Mononuclear cell (primary cell): ENCODE data around the gene CKS2. TPM values are rescaled to one million over a fixed set of nuclear protein-coding genes. Genes with fewer than 3 reads are reported as not detected.
"Not testable (repeated sequence)": the region's sequence is repeated elsewhere in the genome, so short reads cannot be mapped to it uniquely, and the experiment has no call there.

Source experiments
- H3K27me3 ChIP-seq: 2 replicates; pipeline ENCODE4 v1.6.0; 2011; ENCODE audit warnings: low read length, control low read depth; ENCODE audit not compliant: insufficient read depth
- H3K4me1 ChIP-seq: 2 replicates; pipeline ENCODE4 v1.5.1; 2011; ENCODE audit warnings: mild to moderate bottlenecking, low read length, control low read depth; ENCODE audit not compliant: insufficient read depth
- H3K4me3 ChIP-seq: 2 replicates; pipeline ENCODE4 v1.5.1; 2011; ENCODE audit warnings: mild to moderate bottlenecking, low read length, moderate library complexity
- H3K9me3 ChIP-seq: 2 replicates; pipeline ENCODE4 v1.5.1; 2011; ENCODE audit warnings: low read depth, mild to moderate bottlenecking, control low read depth, low read length
- total RNA-seq: library from RNA; depleted of rRNA; stranded (reverse); fragments of >200 nt; gene quantifications from one replicate; pipeline ENCODE4 v1.2.3, GENCODE V29; 2012

The CKS2 gene
- total RNA-seq, 1 donor, result 6.1 TPM

DNA sequence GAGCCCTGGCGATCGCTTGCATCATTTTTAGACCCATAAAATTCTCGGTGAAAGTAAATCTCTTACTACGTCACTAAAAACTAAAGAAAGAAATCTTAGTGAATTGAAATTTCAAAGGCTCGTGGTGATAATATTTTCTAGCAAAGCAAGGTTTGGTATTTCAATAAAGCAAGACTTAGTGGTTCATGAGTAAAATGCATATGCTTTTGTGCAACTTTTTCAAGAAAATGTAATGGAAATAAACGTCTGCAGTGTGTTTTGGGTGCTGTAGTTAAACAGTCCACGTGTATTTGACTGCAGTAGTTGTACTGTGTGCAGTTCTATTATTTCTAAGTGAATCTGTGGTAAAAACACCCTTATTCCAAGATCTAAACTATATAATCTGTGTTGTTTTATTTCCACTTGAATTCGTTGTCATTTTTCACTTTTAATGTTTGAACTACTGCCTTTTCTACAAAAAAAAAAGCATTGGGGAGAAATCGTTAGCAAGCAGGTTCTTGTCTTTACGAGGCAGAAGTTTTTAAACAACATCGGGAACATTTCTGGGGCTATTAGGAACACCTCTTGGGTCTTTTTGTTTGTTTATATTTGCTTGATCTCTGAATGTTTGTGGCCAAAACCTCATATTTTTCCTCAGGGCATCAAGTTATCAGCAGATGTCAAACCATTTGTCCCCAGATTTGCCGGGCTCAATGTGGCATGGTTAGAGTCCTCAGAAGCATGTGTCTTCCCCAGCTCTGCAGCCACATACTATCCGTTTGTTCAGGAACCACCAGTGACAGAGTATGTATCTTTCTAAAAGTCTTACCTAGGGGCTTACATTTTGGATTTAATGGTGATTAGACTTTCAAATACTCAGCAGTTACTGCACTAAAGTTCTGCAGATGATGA, 8.3 kb downstream of the CKS2 start:
- H3K27me3 ChIP-seq, result no peaks in the 10 kb centered on the region
- no peaks in the 10 kb centered on the region for H3K9me3 ChIP-seq
- peak overlapping the region; percentile 78 for H3K4me3 ChIP-seq
- H3K4me1 ChIP-seq, result peaks cover 36% of the 10 kb centered on the region

DNA sequence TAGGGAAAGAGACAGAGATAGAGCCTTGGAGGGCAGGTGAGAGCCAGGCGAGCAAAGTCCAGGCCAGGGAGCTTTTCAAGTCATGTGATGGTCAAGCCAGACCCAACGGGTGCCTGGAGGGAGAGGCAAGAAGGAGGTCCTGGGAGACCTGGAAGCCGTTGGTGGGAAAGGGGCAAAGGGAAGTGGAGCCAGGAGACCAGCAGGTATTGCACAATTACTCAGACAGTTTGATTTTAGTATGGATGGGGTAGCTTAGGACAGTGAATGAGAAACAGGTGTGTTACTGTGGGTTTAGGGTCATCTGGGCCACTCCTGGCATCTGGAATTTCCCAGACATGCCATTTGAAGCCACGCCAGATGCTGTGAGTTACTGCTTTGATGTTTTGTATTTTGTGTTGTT, 12.4 kb downstream of the CKS2 start:
- no peaks in the 10 kb centered on the region for H3K9me3 ChIP-seq
- no peaks in the 10 kb centered on the region for H3K27me3 ChIP-seq
- peaks cover 24% of the 10 kb centered on the region for H3K4me1 ChIP-seq
- H3K4me3 ChIP-seq, result no peak overlapping the region

DNA sequence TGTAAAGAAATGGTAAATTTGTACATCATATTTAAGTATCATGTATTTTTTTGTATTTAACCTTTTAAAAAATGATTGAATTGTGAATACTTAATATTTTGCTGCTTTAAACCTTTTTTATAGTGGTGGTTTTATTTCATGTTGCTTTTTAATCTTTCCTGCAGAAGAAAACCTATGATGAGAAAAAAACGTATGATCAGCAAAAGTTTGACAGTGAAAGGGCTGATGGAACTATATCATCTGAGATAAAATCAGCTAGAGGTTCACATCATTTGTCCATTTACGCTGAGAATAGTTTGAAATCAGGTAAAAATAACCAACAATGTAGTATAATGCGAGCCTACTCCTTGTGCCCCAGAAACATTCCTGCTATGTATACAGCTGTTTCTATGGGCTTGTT, 14.7 kb downstream of the CKS2 start:
- no peak overlapping the region for H3K4me3 ChIP-seq
- H3K9me3 ChIP-seq, result no peaks in the 10 kb centered on the region
- H3K4me1 ChIP-seq, result peaks cover 10% of the 10 kb centered on the region
- H3K27me3 ChIP-seq, result no peaks in the 10 kb centered on the region

DNA sequence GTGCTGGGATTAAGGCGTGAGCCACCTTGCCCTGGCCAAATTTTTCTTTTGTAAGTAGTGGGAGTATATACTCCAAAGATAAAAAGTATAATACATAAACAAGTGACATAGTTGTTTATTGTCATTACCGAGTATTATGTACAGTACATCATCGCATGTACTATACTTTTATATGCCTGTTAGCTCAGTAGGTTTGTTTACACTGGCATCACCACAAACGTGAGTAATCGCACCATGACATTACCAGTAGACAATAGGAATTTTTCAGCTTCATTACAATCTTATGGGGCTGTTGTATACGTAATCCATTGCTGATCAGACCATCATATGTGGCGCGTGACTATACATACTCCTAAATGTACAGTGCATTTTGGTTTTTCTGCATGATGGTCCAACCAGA, 17.1 kb downstream of the CKS2 start:
- H3K27me3 ChIP-seq, result no peaks in the 10 kb centered on the region
- H3K4me3 ChIP-seq, result no peak overlapping the region
- H3K9me3 ChIP-seq, result no peaks in the 10 kb centered on the region
- H3K4me1 ChIP-seq, result peaks cover 10% of the 10 kb centered on the region

DNA sequence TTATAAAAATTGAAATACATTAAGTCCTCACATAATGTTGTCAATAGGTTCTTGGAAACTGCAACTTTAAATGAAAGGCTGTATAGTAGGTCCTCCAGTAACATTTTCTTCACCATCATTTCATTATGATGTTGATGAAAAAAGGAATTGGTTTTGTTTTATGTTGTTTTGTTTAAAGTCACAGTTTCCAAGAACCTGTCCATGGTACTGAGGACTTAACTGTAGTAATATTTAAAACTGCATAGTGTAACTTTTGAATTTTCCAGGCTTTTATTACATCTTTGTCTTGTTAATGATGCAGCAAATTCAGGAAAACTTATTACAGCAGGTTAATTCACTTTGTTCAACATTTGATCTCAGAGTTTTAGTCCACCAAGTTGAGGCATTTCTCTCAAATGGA, 18.9 kb downstream of the CKS2 start:
- Histone ChIP-seq H3K27me3 (no peaks in the 10 kb centered on the region), H3K4me3 (no peak overlapping the region), H3K9me3 (no peaks in the 10 kb centered on the region), H3K4me1 (peaks cover under 1% of the 10 kb centered on the region)

DNA sequence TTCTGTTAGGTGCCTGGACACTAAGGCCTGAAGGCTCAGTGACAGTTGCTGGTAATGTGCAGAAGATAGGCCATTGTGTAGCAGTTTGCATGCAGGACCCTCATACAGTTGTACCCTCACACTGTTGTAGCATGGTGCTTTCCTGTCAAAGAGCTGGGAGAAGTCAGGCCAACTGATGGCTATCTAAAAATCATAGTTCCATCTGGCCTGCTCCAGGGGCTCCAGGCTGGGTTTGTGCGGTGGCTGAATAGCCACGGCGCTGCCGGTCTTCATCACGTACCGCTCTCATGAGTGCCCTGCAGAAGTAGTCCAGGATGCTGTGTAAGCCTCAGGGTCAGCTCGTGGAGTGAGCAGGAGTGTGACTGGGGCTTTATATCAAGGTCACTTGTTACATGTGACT, 19.5 kb downstream of the CKS2 start:
- Histone ChIP-seq H3K4me1 (no peaks in the 10 kb centered on the region), H3K9me3 (no peaks in the 10 kb centered on the region), H3K4me3 (no peak overlapping the region), H3K27me3 (no peaks in the 10 kb centered on the region)

DNA sequence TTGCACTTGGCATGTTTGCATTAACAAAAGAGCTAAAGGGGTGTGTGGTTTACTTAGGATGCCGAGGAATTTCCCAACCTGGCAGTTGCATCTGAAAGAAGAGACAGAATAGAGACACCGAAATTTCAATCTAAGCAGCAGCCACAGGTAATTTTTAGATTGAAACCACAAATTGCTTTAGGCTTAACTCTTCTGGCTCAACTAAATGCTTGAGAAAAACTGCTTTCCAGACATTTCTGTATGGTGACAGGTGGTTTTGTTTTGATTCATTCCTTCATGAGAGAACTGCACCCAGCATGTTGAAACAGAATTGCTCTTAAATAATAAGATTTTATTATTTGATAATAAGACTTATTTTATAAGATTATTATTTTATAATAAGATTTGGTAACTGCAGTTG, 28.8 kb downstream of the CKS2 start:
- H3K4me1 ChIP-seq, result no peaks in the 10 kb centered on the region
- H3K4me3 ChIP-seq, result no peak overlapping the region
- H3K9me3 ChIP-seq, result no peaks in the 10 kb centered on the region
- no peaks in the 10 kb centered on the region for H3K27me3 ChIP-seq

DNA sequence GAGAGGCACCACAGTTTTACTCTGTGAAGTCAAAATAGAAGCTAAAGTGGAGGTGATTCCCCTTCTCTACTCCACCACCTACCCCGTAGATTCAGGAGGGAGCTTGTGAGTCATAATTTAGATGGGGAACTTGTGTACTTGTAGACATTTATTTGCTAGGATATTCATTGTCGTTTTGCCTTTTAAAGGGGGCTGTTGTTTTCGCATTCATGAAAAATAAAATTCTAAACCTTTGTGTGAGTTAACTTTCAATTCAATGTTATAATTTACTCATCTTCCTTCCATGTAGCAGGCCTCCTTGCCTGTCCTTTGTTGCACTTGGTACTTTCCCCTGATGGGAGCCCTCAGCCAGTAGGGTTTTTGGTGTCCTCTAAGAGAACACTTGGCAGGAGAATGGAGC, 29.3 kb downstream of the CKS2 start:
- Histone ChIP-seq H3K9me3 (no peaks in the 10 kb centered on the region), H3K4me1 (no peaks in the 10 kb centered on the region), H3K27me3 (no peaks in the 10 kb centered on the region), H3K4me3 (no peak overlapping the region)

DNA sequence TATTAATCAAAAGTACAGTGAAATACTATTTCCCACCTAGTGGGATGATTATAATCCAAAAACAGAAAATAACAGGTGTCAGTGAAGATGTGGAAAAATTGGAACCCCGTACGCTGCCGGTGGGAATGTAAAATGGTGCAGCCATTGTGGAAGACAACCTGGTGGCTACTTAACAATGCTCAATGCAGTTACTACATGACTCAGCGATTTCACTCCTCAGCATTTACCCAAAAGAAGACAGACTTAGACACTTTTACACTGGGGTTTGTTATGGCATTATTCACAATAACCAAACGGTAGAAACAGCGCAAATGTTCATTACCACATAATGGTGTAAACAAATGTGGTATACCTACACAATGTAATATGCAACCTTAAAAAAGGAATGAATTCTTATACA, 31.2 kb downstream of the CKS2 start:
- Histone ChIP-seq H3K9me3 (no peaks in the 10 kb centered on the region), H3K4me1 (no peaks in the 10 kb centered on the region), H3K27me3 (no peaks in the 10 kb centered on the region), H3K4me3 (no peak overlapping the region)

DNA sequence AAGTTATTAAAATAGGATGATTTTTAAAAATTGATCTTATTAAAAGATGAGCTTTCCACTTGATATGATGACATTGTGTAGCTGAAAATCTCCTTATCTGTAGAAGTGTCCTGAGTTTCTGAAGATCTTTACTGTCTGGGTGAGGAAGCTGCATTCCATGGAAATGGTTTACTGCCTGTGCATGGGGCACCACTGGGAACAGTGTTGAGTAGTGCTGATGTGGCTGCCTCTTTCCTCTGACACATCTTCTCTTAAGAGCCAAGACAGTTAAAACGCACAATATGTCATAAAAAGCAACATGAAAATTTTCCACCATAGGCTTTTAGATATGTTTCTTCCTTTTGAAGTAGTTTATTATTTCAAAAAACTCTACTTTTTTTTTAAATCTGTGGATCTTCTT, 32.0 kb downstream of the CKS2 start:
- Histone ChIP-seq H3K27me3 (no peaks in the 10 kb centered on the region), H3K4me1 (no peaks in the 10 kb centered on the region), H3K4me3 (no peak overlapping the region), H3K9me3 (no peaks in the 10 kb centered on the region)

DNA sequence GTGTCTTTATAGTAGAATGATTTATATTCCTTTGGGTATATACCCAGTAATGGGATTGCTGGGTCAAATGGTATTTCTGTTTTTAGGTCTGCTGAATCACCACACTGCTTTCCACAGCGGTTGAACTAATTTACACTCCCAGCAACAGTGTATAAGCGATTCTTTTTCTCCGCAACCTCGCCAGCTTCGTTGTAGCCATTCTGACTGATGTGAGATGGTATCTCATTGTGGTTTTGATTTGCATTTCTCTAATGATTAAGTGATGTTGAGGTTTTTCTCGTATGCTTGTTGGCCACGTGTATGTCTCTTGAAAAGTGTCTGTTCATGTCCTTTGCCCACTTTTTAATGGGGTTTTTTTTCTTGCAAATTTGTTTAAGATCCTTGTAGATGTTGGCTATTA, 32.8 kb downstream of the CKS2 start:
- H3K4me1 ChIP-seq, H3K27me3 ChIP-seq, H3K4me3 ChIP-seq, H3K9me3 ChIP-seq: not testable (repeated sequence)

DNA sequence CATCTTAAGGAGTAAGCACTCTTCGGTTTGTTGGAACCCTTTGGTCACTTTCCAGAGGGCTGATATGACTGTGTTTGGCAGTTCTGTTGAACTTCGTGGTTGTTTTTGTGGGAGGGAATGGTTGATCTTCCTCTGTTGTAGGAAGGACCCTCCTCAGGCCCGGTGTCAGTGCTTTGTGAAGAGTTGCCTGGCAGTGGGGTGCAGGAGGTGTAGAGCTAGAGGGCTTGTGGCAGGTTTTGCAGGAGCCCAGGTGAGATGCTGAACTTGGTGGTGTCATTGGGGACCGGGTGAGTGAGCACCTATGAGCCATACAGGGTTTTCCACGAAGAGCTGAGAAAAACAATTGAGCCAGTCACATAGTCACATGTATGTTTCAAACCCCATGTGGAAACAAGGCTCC, 34.5 kb downstream of the CKS2 start:
- no peaks in the 10 kb centered on the region for H3K27me3 ChIP-seq
- H3K4me1 ChIP-seq, result peaks cover 3% of the 10 kb centered on the region
- H3K9me3 ChIP-seq, result no peaks in the 10 kb centered on the region

DNA sequence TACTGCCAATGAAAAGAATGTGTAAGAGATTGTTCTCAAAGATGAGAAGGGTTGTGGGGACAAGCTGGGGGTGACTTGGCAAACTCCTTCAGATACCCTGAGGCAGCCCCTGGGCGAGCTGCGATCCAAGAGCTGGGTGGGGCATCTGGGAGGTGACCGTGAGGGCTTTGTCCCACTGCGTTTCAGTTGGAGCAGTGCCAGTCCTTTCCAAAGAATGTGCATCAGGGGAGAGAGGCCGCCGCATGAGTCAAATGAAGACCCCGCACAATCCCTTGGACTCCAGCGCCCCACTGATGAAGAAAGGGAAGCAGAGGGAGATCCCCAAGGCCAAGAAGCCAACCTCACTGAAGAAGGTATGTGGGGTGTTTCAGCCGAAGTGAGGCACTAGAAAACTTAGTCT, 35.7 kb downstream of the CKS2 start:
- peaks cover 14% of the 10 kb centered on the region for H3K4me1 ChIP-seq

More for the DNA sequence above, 34.5 kb downstream of the CKS2 start:
- H3K4me3 ChIP-seq, result no peak overlapping the region

DNA sequence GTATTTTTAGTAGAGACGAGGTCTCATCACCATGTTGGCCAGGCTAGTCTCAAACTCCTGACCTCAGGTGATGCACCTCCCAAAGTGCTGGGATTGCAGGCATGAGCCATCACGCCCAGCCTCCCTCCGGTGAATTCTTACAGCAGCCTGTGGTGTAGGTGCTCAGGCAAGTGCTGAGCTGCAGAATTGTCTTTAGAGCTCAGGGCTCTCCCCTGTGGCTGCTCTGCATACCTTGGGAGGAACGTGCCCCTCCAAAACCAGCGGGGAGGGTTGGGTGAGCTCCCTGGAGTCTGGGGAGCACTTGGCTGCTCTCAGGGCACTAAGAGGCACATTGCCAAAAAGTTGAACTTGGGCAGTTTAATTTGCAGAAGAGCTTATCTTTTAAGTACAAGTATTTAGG, 36.7 kb downstream of the CKS2 start:
- no peak overlapping the region for H3K4me3 ChIP-seq
- no peaks in the 10 kb centered on the region for H3K27me3 ChIP-seq
- H3K4me1 ChIP-seq, result peaks cover 23% of the 10 kb centered on the region
- H3K9me3 ChIP-seq, result no peaks in the 10 kb centered on the region

More for the DNA sequence above, 35.7 kb downstream of the CKS2 start:
- Histone ChIP-seq H3K4me3 (no peak overlapping the region), H3K9me3 (no peaks in the 10 kb centered on the region), H3K27me3 (no peaks in the 10 kb centered on the region)

DNA sequence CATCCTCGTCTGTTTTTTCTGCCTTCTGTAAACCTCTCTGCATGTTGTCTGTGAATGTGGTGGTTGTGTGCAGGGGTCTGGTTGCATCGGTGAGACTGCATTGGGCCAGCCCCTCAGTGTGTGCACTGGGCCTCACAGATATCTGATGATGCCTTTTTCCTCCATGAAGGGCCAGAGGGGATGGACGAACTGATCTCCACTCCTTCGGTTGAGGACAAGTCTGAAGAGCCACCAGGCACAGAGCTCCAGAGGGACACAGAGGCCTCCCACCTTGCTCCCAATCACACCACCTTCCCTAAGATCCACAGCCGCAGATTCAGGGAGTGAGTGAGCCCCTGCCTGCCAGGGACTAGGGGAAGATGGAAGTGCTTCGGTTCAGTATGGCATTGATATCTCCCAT, 38.6 kb downstream of the CKS2 start:
- Histone ChIP-seq H3K9me3 (no peaks in the 10 kb centered on the region), H3K4me3 (no peak overlapping the region), H3K4me1 (peaks cover 30% of the 10 kb centered on the region), H3K27me3 (no peaks in the 10 kb centered on the region)

DNA sequence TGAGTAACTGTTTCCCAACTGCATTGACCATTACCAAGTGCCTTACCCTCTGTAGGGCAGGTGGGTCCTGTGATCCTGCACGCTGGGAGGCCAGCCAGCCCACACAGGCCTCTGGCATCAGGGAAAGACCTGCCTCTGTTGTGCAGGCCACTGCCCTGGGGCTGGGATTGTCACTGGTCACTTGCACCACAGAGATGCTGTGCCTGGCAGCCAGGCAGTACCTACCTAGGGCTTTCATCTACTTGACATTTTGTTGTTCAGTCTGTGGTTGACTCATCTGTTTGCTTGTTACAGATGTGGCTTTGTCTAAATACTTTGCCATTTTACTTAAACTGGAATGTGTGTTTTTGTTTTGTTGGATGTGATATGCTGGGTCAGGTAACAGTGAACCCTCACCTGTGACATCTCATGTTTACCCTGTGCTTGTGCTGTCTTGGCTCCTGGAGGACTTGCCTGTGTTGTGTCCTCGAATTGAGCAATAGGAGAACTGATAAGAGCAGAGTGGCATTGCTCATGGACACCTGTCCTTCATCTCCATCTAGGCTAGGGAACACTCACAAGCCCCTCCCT, 40.1 kb downstream of the CKS2 start:
- Histone ChIP-seq H3K4me3 (no peak overlapping the region), H3K27me3 (no peaks in the 10 kb centered on the region), H3K9me3 (no peaks in the 10 kb centered on the region), H3K4me1 (peaks cover 30% of the 10 kb centered on the region)
